HG02943 (cell line): Measurements from ENCODE around the gene STON2.
A peak's percentile ranks its signal among the peaks of the same experiment; 100 is the strongest.
"Not testable (repeated sequence)": the region's sequence is repeated elsewhere in the genome, so short reads cannot be mapped to it uniquely, and the experiment has no call there.

ENCODE experiments used
- ATAC-seq: cut with Tn5 transposase; IDR thresholded peaks from one replicate; pipeline ENCODE4 v1.9.1; 2021; ENCODE audit warnings: mild to moderate bottlenecking, low read depth, moderate library complexity; ENCODE audit not compliant: unreplicated experiment

STON2 gene

DNA sequence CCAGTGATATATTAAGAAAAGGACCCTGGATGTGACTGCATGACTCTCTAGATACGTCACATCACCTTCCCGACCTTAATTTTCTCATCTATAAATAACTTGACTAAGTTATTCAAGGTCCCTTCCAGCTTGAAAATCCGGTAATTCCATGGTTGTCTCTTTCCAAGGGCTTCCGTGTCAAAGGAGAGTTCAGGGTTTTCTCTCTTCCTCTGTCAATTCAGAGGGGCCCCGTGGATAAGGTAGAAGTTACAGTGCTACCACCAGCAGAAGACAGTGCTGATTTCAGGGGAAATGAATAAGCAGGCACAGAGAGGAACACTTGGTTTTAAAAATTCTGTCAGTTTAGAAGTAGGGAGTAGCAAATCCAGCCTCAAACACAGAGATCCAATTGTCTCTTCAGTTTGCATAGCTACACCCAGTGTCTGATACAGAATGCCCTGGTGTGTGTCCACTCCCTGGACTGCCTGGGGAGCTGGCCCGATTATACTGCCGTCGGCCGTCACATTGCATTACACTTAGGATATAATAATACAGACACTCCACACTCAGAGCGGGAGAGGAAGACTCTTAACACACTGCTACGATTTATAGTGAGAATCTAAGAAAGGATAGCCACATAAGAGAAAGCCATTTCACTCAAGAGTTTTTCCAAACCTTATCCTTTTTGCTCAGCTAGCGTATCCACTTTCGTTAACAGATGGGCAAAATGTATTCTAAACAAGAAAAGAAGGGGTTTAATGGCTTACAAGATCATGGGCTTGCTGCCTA is 124.6 kb downstream of the STON2 start:
- no peak for ATAC-seq

DNA sequence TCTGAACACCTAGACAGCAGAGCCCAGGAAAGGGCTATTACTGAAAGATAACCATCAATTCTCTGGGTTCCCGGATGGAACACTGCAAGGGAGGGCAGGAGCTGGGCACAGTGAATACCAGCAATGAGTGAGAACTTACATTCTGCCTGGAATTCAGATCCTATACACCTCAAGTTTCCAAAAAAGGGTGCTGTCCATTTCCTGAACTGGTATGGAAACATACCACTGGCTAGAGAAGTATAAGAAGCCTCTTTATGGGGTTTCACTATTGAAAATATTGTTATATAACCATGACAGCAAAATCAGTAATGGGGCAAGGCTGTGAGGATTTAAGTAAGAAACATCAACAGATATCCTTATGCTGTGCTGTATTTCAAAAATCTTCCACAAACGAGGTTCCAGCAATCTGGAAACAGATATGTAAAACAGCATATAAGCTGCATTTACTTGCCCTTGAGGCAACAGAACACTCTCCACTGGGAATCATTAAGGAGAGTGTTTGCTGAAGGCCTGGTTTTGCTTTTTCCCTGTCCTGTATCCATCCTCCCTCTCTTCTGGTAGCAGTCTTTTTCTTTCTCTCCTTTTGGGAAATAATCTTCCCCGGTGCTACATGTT is 126.1 kb downstream of the STON2 start:
- no peak for ATAC-seq

DNA sequence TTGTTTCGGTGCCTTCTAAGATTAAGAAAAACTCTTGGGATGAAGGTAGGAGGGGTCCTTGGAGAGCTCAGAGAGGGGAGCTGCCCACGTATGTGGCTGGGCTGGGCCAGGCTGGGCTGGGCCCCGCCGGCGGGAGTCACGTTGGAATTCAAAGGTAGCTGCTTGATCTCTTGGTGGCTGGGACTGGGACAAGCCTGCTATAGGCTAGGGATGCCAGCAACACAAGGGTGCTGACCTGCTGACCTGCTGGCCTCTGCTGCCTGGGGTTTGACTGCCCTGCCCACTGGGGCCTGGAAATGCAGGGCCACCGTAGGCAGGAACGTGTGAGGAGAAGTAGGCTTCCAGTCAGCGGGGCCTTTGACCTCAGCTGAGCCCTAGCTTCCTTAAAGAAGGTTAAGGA is 126.6 kb downstream of the STON2 start:
- ATAC-seq = no peak

- ATAC-seq = no peak
These were observed 127.8 kb downstream of the STON2 start for GRCh38 chr14:81272317-81272716.

DNA sequence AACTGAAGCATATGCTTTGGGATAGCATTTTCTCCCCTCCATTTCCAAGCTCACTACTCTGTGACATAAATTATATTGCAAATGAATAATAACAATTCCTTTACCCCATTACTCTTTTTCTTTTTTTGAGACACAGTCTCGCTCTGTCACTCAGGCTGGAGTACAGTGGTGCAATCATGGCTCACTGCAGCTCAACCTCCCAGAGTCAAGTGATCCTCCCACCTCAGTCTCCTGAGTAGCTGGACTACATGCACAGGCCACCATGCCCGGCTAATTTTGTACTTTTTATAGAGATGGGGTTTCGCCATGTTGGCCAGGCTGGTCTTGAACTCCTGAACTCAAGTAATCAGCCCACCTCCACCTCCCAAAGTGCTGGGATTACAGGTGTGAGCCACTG is 130.1 kb downstream of the STON2 start:
- no peak for ATAC-seq

DNA sequence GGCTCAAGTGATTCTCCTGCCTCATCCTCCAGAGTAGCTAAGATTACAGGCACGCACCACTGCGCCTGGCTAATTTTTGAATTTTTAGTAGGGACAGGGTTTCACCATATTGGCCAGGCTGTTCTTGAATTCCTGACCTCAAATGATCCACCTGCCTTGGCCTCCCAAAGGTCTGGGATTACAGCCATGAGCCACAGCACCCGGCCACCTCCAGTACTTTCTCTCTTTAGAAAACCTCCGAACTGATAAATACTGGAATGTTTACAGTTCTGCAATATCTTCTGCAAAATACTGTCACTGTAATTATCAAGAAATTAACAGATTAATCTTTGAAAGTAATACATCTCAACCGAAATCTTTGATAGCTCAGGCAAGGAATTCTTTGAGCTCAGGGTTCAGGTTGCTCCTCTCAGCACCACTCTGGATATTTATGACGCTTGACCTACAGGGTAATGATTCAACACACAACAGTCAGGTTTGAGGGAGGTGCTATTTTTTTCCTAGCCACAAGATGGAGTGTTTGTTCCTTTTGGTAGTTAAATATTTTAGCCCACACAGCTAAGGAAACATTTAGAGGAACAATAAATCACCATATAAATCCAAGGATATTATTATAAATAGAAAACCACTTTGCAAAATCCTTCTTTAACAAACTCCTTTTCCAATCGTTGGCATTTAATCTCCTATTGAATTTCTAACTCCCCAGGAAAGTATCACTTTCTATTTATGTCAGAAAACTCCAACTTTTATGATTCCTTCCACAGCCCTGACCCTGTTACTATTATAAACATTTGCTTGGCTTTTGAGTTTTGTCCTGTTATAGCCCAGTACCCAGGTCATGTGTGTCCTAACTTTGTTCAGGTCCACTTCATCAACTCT is 130.8 kb downstream of the STON2 start:
- peak; percentile 62 for ATAC-seq

GRCh38 chr14:81268016-81268416 is 132.1 kb downstream of the STON2 start:
- ATAC-seq = no peak

DNA sequence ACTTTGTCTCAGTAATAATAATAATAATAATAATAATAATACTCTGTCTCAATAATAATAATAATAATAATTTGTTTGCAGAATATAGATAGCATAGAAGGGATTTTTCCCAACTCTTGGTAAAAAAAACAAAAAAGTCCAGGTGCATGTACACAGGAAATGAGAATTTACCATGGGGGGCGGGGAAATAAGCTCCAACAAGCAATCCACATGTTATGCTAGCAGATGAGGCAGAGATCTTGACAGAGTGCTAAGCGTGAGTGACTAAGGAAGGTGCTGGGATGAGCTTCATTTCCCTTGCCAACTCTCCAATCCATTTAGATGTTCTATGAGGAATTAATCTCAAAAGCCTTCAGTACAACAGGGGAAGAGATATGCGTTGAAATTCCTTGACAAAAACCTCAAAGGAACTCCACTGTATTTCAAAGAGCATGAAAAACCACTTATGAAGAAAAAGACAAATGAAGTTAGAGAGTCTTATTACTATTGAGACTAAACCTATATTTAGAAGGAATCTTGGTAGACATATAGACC is 134.4 kb downstream of the STON2 start:
- no peak for ATAC-seq

- no peak for ATAC-seq
These were observed 135.5 kb downstream of the STON2 start for GRCh38 chr14:81264671-81265070.

DNA sequence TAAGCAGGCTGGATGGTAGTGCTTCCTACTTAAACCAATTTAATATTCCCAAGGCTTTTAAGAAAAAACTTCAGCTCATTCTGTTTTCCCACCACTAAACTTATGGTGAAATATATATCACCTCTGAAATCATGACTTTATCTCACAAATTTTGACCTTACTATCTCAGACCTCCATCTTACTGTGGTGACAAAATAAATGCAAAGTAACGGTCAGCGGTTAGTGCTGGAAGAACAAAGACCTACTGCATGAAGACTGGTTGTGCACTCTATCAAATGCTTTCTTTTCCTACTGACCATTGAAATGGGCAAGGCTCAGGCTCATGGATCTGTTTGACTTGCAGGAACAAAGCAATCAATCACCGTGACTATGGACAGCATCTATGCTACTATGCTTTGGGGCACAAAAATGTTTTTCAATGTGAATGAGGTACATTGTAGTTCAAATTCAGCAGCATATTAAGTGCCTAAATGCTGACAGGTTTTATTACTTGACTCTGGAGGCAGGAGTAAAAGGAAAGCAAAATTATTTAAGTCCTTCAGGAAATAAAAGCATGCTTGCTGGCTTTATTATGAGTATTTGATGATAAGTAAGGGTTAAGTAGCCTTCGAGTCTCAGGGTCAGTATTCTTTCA is 136.2 kb downstream of the STON2 start:
- ATAC-seq = no peak

DNA sequence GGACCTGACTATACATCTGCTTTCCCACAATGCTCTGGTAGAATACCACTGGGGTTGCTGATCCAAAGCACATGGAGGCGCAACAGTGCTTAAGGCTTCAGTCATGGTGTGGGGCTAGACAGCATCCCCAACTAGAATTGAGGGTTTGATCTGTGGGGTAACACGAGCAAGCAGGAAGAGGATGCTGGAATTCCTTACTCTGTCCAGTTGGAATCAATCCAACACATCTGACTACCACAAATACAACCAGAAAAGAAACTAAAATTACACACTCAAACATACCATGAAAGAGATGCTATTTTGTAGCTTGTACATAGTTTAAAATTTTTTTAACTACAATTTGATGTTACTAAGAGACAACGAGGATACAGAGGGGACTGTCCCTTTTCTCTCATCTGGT is 138.9 kb downstream of the STON2 start:
- ATAC-seq = no peak

DNA sequence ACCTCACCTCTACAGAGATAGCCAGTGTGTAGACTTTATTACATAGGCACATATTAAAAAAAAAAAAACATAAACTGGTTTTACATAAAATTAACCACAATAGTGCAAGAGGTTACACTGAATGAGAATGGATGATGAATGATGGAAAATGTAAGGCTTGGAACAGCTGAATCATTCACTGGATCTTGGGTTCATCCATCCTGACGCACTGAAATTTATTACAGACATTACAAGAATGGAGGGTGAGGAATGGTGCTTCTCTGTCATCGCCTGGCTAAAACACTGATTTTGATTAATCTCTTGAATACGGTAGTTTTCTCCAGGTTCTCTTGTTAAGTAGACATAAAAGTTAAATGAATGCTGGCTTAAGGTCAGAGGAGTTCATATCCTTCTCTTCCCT is 139.4 kb downstream of the STON2 start:
- ATAC-seq = no peak

- ATAC-seq = no peak
These were observed 143.7 kb downstream of the STON2 start for GRCh38 chr14:81256289-81256960.

DNA sequence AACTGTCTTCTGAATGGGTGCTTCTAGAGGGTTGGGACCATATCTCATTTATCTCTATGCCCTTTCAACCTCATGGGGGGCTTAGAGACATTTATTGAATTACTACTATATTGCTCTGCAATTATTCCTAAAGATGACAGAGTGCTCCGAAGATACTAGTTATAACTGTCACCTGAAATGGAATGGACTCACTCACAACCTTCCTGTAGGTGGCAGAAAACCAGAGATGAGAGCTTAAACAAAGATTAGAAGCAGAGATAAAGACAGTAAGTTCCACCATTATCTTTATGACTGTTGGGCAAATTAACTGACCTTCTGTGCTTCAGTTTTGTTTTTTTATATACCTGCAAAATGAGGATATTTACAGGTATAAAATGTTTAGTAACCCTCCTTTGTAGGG is 147.8 kb downstream of the STON2 start:
- ATAC-seq = no peak

DNA sequence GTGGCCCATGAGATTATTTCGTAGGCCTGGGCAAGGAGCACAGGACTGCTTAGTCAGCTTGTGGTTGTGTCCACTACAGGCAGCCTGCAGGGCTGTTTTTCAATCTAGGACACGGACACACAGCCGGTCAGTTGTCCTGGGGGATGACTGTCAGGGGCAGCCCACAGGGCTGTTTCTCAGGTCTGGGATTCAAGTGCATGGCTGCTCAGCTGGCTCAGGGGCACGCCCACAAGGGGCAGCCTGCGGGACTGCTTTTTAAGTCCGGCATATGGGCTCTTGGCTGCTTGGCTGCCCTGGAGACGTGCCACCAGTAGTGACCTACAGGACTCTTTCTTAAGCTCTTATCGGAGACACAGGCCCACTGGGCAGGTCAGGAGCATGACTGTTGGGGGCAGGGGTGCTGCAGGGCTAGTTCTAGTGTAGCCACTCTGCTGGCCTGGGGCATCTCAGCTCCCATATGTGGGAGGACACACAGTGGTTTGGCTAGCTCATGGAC is 152.8 kb downstream of the STON2 start:
- no peak for ATAC-seq

- ATAC-seq = no peak
These were observed 153.5 kb downstream of the STON2 start for GRCh38 chr14:81246461-81247270.

GRCh38 chr14:81245771-81246170 is 154.4 kb downstream of the STON2 start:
- ATAC-seq = no peak

DNA sequence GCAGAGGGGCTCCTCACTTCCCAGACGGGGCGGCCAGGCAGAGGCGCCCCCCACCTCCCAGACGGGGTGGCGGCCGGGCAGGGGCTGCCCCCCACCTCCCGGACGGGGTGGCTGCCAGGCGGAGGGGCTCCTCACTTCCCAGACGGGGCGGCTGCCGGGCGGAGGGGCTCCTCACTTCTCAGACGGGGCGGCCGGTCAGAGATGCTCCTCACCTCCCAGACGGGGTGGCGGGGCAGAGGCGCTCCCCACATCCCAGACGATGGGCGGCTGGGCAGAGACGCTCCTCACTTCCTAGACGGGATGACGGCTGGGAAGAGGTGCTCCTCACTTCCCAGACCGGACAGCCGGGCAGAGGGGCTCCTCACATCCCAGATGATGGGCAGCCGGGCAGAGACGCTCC is 155.7 kb downstream of the STON2 start:
- ATAC-seq = not testable (repeated sequence)

- no peak for ATAC-seq
These were observed 156.6 kb downstream of the STON2 start for GRCh38 chr14:81243499-81243898.
